Measurements from ENCODE around the gene CDC123. TPM values are rescaled to one million over a fixed set of nuclear protein-coding genes. Genes with fewer than 3 reads are reported as not detected.

Gene CDC123
- total RNA-seq, 1 donor from 2014 or later: 60.2 TPM

DNA sequence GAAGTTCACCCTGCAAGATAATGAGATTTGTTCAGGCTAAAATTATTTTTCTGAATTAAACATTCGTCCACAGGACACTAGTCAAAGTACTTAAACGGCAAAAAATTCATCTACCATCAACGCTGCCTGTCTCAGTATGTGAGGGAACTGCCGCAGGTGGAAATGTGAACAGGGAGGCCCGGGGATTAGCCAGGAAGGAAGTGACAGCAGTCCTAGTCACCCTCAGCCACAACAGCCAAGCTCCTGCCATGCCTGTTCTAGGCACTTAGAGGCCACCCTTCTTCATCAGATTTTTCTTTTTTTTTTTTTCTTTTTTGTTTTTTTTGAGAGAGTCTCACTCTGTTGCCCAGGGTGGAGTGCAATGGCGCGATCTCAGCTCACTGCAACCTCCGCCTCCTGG, 9.7 kb upstream of the CDC123 start:
- no peaks in the 10 kb centered on the region for H3K4me1 Mint-ChIP-seq
- no peaks in the 10 kb centered on the region for H3K9me3 Mint-ChIP-seq
- no peak for DNase-seq (ENCODE audit: low spot score in 2 of 2, unreplicated experiment in 2 of 2)
- H3K36me3 Mint-ChIP-seq: peaks cover 24% of the 10 kb centered on the region
- TF ChIP-seq, protein P1, sequence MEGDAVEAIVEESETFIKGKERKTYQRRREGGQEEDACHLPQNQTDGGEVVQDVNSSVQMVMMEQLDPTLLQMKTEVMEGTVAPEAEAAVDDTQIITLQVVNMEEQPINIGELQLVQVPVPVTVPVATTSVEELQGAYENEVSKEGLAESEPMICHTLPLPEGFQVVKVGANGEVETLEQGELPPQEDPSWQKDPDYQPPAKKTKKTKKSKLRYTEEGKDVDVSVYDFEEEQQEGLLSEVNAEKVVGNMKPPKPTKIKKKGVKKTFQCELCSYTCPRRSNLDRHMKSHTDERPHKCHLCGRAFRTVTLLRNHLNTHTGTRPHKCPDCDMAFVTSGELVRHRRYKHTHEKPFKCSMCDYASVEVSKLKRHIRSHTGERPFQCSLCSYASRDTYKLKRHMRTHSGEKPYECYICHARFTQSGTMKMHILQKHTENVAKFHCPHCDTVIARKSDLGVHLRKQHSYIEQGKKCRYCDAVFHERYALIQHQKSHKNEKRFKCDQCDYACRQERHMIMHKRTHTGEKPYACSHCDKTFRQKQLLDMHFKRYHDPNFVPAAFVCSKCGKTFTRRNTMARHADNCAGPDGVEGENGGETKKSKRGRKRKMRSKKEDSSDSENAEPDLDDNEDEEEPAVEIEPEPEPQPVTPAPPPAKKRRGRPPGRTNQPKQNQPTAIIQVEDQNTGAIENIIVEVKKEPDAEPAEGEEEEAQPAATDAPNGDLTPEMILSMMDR (IDR thresholded peaks at IDR 0.05; ENCODE audit: unreplicated experiment): no peak
- no peaks in the 10 kb centered on the region for H3K27me3 Mint-ChIP-seq (ENCODE audit: low read depth)
- H3K4me3 Mint-ChIP-seq: no peak overlapping the region
- no peak overlapping the region for H3K27ac Mint-ChIP-seq

DNA sequence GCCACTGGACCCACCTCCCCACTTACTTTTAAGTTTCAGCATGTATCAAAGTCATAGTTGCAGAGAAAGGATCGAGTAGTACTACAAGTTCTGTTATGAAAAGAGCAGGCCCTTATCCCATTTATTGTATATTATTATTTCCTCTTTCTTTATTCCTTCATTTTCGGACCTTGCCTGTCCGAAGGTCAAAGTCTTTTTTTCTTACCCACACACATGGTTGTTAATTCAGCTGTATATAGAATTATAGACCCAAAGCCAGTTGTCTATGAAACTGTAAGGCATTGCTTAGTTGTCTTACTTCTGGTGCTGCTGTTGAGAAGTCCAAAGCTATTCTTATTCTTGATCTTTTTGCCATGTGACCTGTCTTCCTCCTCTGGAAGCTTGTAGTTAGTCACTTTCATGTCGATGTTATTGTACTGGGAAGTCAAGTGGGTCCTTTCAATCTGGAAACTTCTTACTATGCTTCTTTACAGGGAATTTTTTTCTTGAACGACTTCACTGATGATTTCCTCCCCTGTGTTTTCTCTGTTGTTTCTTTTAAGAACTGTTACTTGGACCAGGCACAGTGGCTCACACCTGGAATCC, 8.6 kb upstream of the CDC123 start:
- H3K9me3 Mint-ChIP-seq: no peaks in the 10 kb centered on the region
- H3K4me1 Mint-ChIP-seq: no peaks in the 10 kb centered on the region
- peaks cover 23% of the 10 kb centered on the region for H3K36me3 Mint-ChIP-seq
- H3K27me3 Mint-ChIP-seq (ENCODE audit: low read depth): no peaks in the 10 kb centered on the region
- TF ChIP-seq, protein P1 (IDR thresholded peaks at IDR 0.05; ENCODE audit: unreplicated experiment): no peak
- no peak overlapping the region for H3K27ac Mint-ChIP-seq
- H3K4me3 Mint-ChIP-seq: no peak overlapping the region
- no peak for DNase-seq (ENCODE audit: low spot score in 2 of 2, unreplicated experiment in 2 of 2)

DNA sequence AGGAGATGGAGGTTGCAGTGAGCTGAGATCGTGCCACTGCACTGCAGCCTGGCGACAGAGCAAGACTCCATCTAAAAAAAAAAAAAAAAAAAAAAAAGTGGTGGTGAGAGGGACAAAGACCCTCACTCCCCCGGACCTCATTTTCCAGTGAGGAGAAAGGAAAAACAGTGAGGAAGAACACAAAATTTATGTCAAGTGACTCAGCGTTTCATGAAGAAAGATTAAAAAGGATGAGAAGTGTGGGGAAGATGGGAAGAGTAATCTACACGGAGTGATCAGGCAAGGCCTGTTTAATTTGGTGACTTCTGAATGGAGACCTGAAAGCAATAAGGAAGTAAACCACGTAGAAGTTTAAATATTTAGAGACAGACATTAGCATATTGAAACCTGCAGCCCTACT, 7.3 kb upstream of the CDC123 start:
- no peaks in the 10 kb centered on the region for H3K27me3 Mint-ChIP-seq (ENCODE audit: low read depth)
- H3K4me3 Mint-ChIP-seq: no peak overlapping the region

DNA sequence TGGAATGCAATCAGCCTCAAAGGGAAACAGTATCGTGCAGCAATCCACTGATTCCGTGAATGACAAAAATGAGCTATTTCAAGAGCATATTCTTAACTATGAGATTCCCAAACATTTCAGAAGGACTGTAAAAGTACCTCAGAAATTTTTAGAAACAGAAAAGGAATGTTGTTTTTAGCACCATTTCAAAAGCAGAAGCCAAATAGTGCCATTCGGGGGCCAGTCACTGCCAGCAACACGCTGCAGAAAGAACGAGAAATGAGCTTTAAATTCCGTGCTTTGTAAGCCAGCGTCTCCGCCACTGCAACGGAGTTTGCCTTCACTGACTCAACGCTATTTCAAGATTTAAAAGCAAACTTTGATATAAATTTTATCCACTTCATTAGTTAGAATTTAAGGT, 6.6 kb upstream of the CDC123 start:
- no peaks in the 10 kb centered on the region for H3K27me3 Mint-ChIP-seq (ENCODE audit: low read depth)
- DNase-seq (ENCODE audit: low spot score in 2 of 2, unreplicated experiment in 2 of 2): no peak
- H3K36me3 Mint-ChIP-seq: peaks cover 19% of the 10 kb centered on the region
- TF ChIP-seq, protein P1 (IDR thresholded peaks at IDR 0.05; ENCODE audit: unreplicated experiment): no peak
- H3K27ac Mint-ChIP-seq: no peak overlapping the region
- H3K4me1 Mint-ChIP-seq: peaks cover 7% of the 10 kb centered on the region
- H3K9me3 Mint-ChIP-seq: no peaks in the 10 kb centered on the region
- no peak overlapping the region for H3K4me3 Mint-ChIP-seq

More for the DNA sequence above, 7.3 kb upstream of the CDC123 start:
- TF ChIP-seq, protein P1 (IDR thresholded peaks at IDR 0.05; ENCODE audit: unreplicated experiment): no peak
- Mint-ChIP-seq H3K9me3 (no peaks in the 10 kb centered on the region), H3K27ac (no peak overlapping the region), H3K36me3 (peaks cover 19% of the 10 kb centered on the region), H3K4me1 (peaks cover 3% of the 10 kb centered on the region)
- no peak for DNase-seq (ENCODE audit: low spot score in 2 of 2, unreplicated experiment in 2 of 2)

DNA sequence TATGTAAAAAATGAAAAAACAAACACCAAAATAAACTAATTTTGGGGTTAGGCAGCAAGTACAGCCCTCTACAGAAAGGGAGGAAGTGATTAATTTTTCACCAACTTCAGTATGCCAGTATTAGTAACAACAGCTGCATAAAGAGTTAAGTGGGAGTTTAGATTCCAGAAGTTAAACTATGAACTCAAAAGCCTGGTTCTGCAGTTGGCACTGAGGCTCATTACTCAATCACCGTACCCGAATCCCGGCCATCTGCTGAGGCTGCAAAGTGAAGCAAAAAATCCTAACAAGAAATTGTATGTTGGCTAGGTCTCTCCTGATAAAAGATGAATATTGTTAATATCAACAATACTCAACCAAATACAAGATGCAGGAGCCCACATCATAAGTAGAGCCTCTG, 4.3 kb upstream of the CDC123 start:
- no peaks in the 10 kb centered on the region for H3K9me3 Mint-ChIP-seq
- H3K27ac Mint-ChIP-seq: no peak overlapping the region
- H3K4me1 Mint-ChIP-seq: peaks cover 18% of the 10 kb centered on the region
- peaks cover 10% of the 10 kb centered on the region for H3K36me3 Mint-ChIP-seq
- TF ChIP-seq, protein P1 (IDR thresholded peaks at IDR 0.05; ENCODE audit: unreplicated experiment): no peak
- H3K4me3 Mint-ChIP-seq: no peak overlapping the region
- no peak for DNase-seq (ENCODE audit: low spot score in 2 of 2, unreplicated experiment in 2 of 2)
- no peaks in the 10 kb centered on the region for H3K27me3 Mint-ChIP-seq (ENCODE audit: low read depth)

DNA sequence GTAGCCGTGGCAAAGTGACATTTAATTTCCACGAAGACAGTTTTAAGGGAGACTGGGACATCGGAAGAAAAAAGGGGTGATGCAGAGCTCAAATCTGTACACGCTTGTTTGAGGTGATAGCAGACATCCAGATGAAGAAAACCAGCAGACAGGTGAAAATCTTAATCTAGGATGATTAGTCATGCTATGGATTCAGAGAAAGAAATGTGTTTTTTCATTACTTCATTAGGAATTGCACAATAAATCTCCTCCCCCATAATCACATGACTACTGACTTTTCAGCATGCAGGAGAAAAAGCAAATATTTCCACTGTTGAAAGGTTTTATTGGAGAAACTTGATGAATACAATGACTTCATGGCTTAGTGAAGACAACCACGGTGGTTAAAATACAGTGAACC, 2.8 kb upstream of the CDC123 start:
- Mint-ChIP-seq H3K27me3 (ENCODE audit: low read depth) (no peaks in the 10 kb centered on the region), H3K27ac (no peak overlapping the region), H3K4me3 (no peak overlapping the region), H3K36me3 (no peaks in the 10 kb centered on the region), H3K9me3 (no peaks in the 10 kb centered on the region), H3K4me1 (peaks cover 23% of the 10 kb centered on the region)
- TF ChIP-seq, protein P1 (IDR thresholded peaks at IDR 0.05; ENCODE audit: unreplicated experiment): no peak
- DNase-seq (ENCODE audit: low spot score in 2 of 2, unreplicated experiment in 2 of 2): no peak
